Epithelial cell of umbilical artery (primary cell): ENCODE results near the gene ZNF90. TPM values are rescaled to one million over a fixed set of nuclear protein-coding genes. Genes with fewer than 3 reads are reported as not detected.

Source experiments
- total RNA-seq: library from RNA; depleted of rRNA; stranded (reverse); fragments of >200 nt; gene quantifications from 2 replicates; pipeline ENCODE4 v1.2.3, GENCODE V29; 2014

ZNF90 gene
- total RNA-seq, result 0.65 and 1.2 TPM in 2 replicates

GRCh38 chr19:20077791-20078463, at the start of gene ZNF90:
Gene ZNF90, plus strand, starts transcription at chr19:20078000. Its CDS starts 133 bp downstream, at chr19:20078133.

GRCh38 chr19:20039203-20039723, 38.5 kb upstream of the ZNF90 start, which contains the start of gene ZNF682:
Gene ZNF682, minus strand, starts transcription at chr19:20039505. Its CDS starts 160 bp downstream, at chr19:20039345.

GRCh38 chr19:20167020-20167644, 89.3 kb downstream of the ZNF90 start, which contains the start of gene ZNF486:
Gene ZNF486, plus strand, starts transcription at chr19:20167214. Its CDS starts 117 bp downstream, at chr19:20167331.

Other genes with a start within 250 kb of the ZNF90 start
- 2.9 and 7.4 TPM in 2 replicates for gene ZNF253, start 212.1 kb upstream of the ZNF90 start, total RNA-seq
- 5.5 and 9.6 TPM in 2 replicates for gene ZNF93, start 177.1 kb upstream of the ZNF90 start, total RNA-seq
- 0.65 and 2.1 TPM in 2 replicates for gene ZNF682, start 38.5 kb upstream of the ZNF90 start, total RNA-seq
- 5.2 and 7.6 TPM in 2 replicates for gene ZNF486, start 89.2 kb downstream of the ZNF90 start, total RNA-seq